22Rv1 (cell line): Measurements from ENCODE around the gene SPOCK1.

ENCODE experiments used
- H3K27ac ChIP-seq: fragments of 450-650 bp; 2 replicates; pipeline ENCODE4 v1.5.1; 2017
- ZFX ChIP-seq: fragments of 450-650 bp; IDR thresholded peaks from 2 replicates; pipeline ENCODE4 v1.6.1; 2017; ENCODE audit warnings: antibody characterized with exemption, borderline replicate concordance
- TF ChIP-seq, protein P1 (sequence below): fragments of 450-650 bp; IDR thresholded peaks from 2 replicates; pipeline ENCODE4 v1.5.1; 2017; ENCODE audit warnings: mild to moderate bottlenecking

Gene SPOCK1

DNA sequence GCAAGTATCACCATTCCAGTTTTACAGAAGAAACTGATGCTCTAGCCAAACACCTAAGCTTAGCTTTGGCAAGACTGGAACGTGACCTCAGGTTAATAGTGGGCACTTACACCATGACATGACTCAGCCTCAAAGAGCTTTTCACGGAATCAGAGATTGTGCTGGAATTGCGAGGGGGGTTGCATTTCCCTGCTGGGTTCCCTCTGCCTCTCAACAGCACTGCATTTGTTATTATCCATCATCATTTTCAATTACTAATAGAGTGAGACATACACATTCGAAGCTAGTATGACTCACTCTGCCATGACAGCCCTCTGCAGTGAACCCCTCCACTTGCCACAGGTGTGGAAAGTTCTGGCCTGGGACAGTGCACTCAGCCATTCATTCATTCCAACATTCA lies 8.0 kb downstream of the SPOCK1 start:
- TF ChIP-seq, protein P1, sequence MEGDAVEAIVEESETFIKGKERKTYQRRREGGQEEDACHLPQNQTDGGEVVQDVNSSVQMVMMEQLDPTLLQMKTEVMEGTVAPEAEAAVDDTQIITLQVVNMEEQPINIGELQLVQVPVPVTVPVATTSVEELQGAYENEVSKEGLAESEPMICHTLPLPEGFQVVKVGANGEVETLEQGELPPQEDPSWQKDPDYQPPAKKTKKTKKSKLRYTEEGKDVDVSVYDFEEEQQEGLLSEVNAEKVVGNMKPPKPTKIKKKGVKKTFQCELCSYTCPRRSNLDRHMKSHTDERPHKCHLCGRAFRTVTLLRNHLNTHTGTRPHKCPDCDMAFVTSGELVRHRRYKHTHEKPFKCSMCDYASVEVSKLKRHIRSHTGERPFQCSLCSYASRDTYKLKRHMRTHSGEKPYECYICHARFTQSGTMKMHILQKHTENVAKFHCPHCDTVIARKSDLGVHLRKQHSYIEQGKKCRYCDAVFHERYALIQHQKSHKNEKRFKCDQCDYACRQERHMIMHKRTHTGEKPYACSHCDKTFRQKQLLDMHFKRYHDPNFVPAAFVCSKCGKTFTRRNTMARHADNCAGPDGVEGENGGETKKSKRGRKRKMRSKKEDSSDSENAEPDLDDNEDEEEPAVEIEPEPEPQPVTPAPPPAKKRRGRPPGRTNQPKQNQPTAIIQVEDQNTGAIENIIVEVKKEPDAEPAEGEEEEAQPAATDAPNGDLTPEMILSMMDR, result no peak
- TF ChIP-seq ZFX, result no peak
- H3K27ac ChIP-seq, result no peak overlapping the region

DNA sequence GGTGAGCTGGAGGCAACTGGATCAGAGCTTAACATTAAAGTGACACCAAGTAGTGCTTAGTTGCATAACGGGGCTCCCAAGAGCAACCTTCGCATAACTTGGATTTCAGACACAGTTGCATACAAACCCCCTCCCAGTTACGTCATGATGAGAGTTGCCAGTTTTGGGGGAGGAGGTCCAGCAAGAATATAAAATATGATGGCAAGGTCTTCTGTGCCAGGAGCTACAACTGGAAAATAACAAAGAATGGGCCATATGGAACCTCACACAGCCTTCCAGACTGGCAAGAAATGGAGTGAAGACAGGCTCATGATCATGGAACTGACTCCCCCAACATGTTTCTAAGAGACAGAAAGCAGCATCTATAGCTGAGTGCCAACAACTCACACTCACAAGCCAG lies 8.5 kb downstream of the SPOCK1 start:
- TF ChIP-seq, protein P1, result no peak
- TF ChIP-seq ZFX, result no peak

DNA sequence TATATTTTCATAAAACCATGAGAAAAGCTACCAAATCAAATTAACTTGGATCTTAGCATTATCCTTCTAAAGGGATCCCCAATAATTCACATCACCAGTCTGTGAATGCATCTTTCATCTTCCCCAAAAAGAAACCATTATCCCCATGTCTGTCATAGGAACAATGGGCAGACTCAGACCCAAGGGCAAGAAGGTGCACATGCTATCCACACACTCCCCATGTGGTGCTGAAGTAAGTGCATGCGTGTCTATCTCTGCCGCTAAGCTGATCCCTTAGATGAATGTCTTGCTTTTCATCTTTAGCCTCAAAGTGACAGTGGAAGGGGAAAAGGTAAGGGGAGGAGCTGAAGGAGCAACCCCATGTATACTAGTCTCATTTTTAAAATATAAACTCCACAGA lies 10.2 kb downstream of the SPOCK1 start:
- H3K27ac ChIP-seq, result no peak overlapping the region

More for the DNA sequence above, 8.5 kb downstream of the SPOCK1 start:
- H3K27ac ChIP-seq, result no peak overlapping the region

DNA sequence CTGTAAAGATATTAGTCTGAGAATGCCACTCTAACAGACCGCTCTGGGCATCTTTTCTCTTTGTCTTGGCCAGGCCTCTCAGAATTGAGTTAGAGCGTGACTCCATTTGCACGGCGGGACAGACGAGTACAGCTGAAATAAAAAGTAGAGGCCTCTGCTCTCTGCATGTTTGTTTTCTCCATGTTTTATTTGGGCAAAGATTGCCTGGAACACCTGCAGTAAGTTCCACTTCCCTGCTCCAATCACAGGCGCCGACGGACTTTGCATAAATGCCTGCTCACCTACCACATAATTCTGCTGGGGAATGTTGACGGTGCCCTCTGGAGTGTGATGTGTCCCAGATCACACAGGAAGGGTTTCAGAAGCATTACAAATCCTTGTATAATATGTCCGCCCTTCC lies 10.6 kb downstream of the SPOCK1 start:
- TF ChIP-seq, protein P1, result no peak
- TF ChIP-seq ZFX, result no peak
- no peak overlapping the region for H3K27ac ChIP-seq

More for the DNA sequence above, 10.2 kb downstream of the SPOCK1 start:
- TF ChIP-seq ZFX, result no peak
- TF ChIP-seq, protein P1, result no peak

DNA sequence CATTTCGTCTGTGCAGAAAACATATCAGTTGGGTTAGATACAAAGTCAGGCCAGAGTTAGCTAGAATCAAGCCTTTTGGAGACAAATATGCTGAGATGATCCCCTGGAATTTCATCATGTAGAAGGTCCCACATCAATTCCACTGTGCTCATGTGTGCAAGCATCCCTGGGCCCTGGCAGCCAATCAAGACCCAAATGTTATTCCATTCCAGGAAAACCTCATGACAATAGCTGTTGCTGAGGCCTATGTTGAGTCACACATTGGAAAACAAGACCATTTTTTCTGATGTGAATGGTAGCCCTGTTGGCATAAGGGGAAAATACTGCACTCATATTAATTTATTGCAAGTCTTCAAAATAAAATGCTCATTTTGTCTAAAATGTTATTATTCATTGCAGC lies 11.5 kb downstream of the SPOCK1 start:
- no peak for TF ChIP-seq ZFX
- TF ChIP-seq, protein P1, result no peak
- H3K27ac ChIP-seq, result no peak overlapping the region

DNA sequence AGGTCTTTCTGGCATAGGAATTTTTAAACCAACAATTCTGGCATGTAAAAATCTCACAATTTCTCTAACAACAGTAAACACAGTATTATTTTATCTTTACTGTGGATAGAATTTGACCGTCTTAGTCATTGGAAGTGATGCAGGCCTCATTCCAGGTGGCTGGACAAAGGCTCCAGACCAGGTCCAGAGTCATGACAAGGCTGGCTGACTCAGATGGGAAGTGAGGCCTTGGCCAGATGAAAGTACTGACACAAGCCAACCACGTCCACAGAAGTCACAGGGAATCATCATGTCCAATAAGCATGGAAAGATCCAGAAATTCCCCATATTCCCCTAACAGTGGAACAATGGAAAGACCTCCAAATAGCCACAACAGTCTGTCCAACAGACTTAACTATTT lies 12.4 kb downstream of the SPOCK1 start:
- TF ChIP-seq ZFX, result no peak
- TF ChIP-seq, protein P1, result no peak
- H3K27ac ChIP-seq, result no peak overlapping the region

DNA sequence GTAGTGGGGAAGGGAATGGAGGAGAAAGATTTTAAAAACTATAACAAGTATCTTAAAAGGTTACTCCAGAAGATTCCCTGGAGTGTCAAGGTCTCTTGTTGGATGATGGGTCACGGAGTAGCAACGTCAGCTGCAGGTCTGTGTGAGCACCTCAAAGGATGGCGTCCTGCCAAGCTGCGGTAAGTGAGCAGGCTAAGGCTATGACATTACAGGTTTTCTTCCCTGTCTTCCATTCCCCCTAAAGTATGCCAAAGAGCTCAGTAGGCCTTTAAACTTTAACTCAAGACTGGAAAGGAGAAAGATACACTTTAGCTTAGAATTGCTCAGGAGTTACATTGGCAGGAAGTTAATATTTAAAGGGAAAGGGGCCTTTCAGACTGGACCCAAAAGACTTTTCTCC lies 17.5 kb downstream of the SPOCK1 start:
- TF ChIP-seq ZFX, result no peak
- TF ChIP-seq, protein P1, result no peak
- H3K27ac ChIP-seq, result no peak overlapping the region
